ENCODE data around the gene MACROD1. TPM values are rescaled to one million over a fixed set of nuclear protein-coding genes. Genes with fewer than 3 reads are reported as not detected.
"Not testable (repeated sequence)": the region's sequence is repeated elsewhere in the genome, so short reads cannot be mapped to it uniquely, and the experiment has no call there.

MACROD1 gene
- total RNA-seq, 4 donors from 2014 or later: 30.6 to 45.0 (median 35.0) TPM

DNA sequence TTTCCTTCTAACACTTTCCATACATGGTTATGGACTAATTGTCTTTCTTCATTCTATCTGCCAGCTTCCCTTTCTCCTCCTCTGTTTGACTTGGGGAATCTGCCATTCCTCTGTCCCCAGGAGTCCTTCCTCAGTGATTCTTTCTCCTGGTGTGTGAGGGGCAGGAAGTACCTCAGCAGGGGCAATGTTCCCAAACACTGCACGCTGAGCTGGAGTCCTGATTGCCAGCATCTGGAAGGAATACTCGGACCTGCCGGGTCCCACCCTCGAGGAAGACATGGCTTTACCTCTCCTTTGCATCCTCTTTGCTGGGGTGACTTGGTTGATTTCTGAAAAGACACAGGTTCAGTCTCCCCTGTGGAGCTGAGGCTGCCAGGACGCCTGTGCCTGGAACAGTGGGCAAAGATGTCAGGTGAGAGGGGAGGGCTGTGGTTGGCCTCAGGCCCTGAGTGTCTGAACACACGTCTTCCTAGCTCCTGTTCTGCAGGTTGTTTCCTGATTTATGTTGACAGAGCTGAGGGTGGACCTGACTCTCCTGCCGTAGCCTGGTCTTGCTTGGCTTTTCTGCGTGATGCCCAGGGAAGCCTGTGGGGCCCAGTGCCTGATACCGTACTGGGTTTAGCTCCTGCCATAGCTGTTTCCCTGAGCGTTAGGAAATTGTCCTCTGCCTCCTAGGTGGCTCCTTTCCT lies 187.2 kb downstream of the MACROD1 start:
- no peak overlapping the region for H3K27ac ChIP-seq
- H3K36me3 ChIP-seq: peaks cover 0 to 21% (median 4%) of the 10 kb centered on the region in 3 donors
- no peak for DNase-seq (ENCODE audit: low spot score in 2 of 2)
- 70 to 73% methylated on average over 10 of the region's 10 CpGs for WGBS, 2 donors
- H3K4me3 ChIP-seq: no peak overlapping the region
- H3K4me1 ChIP-seq: peaks cover 0 to 25% (median 15%) of the 10 kb centered on the region in 4 donors
- H3K27me3 ChIP-seq: no peaks in the 10 kb centered on the region
- TF ChIP-seq POLR2A (IDR thresholded peaks at IDR 0.05) (no peak), EP300 (IDR thresholded peaks at IDR 0.05) (no peak)
- TF ChIP-seq, protein P1, sequence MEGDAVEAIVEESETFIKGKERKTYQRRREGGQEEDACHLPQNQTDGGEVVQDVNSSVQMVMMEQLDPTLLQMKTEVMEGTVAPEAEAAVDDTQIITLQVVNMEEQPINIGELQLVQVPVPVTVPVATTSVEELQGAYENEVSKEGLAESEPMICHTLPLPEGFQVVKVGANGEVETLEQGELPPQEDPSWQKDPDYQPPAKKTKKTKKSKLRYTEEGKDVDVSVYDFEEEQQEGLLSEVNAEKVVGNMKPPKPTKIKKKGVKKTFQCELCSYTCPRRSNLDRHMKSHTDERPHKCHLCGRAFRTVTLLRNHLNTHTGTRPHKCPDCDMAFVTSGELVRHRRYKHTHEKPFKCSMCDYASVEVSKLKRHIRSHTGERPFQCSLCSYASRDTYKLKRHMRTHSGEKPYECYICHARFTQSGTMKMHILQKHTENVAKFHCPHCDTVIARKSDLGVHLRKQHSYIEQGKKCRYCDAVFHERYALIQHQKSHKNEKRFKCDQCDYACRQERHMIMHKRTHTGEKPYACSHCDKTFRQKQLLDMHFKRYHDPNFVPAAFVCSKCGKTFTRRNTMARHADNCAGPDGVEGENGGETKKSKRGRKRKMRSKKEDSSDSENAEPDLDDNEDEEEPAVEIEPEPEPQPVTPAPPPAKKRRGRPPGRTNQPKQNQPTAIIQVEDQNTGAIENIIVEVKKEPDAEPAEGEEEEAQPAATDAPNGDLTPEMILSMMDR (IDR thresholded peaks at IDR 0.05): no peak
- no peaks in the 10 kb centered on the region for H3K9me3 ChIP-seq

DNA sequence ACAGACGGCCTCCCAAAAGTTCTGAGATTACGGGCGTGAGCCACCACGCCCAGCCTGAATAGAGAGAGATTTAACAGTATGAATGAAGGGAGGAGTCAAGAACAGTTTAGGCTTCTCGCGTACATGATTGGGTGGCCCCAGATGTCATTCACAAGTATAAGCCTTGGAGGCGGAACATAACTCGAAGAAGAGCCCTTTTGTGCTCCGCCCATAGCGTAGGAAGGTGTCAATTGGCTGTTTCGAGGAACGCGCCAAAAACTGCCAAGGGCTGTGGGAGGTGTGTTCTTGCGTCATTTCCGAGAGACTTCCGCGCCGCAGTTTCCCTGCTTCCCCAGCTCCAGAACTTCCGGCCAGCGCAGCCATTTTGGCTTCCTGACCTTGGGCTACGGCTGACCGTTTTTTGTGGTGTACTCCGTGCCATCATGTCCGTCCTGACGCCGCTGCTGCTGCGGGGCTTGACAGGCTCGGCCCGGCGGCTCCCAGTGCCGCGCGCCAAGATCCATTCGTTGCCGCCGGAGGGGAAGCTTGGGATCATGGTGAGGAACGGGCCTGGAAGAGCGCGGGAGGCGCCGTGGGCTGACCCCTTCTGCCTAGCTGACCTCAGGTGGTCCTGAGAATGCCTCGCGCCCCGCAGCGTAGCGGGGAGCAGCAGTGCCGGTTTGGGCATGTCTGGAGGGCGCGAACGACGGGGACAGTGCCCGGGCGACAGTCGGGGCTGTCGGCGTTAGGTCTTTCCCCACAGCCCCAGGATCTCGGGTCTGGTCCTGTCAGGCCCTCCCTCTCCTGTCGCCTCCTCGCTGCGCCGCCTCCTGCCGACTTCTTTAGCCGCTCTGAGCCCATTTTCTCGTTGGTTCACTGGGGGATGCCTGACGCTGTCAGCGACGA lies 191.4 kb downstream of the MACROD1 start, which contains the start of gene COX8A:
COX8A (plus strand) TSS at position 362 of the 885 bp plus-strand sequence; CDS start at position 423, 61 bp downstream.
- DNase-seq (ENCODE audit: low spot score in 2 of 2): peak; percentile 97 to 99
- peak within 1 kb of the TSS; percentile 83 to 98 (median 92) for H3K27ac ChIP-seq
- peaks cover 0 to 20% (median 4%) of the 10 kb centered on the region in 3 donors for H3K36me3 ChIP-seq
- peaks cover 0 to 25% (median 15%) of the 10 kb centered on the region in 4 donors for H3K4me1 ChIP-seq
- peak in 1 of 2 donors; percentile 54 for TF ChIP-seq POLR2A (IDR thresholded peaks at IDR 0.05)
- TF ChIP-seq, protein P1 (IDR thresholded peaks at IDR 0.05): peak in 2 of 5 experiments; percentile 7
- TF ChIP-seq EP300 (IDR thresholded peaks at IDR 0.05): peak; percentile 84 to 93
- peaks cover 0 to 13% of the 10 kb centered on the region in 2 donors for H3K27me3 ChIP-seq
- peak within 1 kb of the TSS; percentile 73 to 92 (median 87) for H3K4me3 ChIP-seq
- no peaks in the 10 kb centered on the region for H3K9me3 ChIP-seq
- 0 to 1% methylated on average over 24 to 40 of the region's 67 CpGs for WGBS, 2 donors

DNA sequence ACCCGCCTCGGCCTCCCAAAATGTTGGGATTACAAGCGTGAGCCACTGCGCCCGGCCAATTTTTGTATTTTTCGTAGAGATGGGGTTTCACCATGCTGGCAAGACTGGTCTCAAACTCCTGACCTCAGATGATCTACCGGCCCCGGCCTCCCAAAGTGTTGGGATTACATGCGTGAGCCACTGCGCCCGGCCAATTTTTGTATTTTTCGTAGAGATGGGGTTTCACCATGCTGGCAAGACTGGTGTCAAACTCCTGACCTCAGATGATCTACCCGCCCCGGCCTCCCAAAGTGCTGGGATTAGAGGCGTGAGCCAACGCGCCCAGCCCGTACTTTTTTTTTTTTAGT lies 192.0 kb downstream of the MACROD1 start:
- Histone ChIP-seq H3K27me3 (peaks cover 0 to 15% of the 10 kb centered on the region in 2 donors), H3K4me1 (peaks cover 0 to 25% (median 15%) of the 10 kb centered on the region in 4 donors), H3K4me3 (peak overlapping the region in 1 of 4 donors; percentile 84), H3K27ac (peak overlapping the region in 2 of 4 donors; percentile 96 to 98), H3K36me3 (peaks cover 0 to 13% (median 4%) of the 10 kb centered on the region in 3 donors)
- not testable (repeated sequence) for H3K9me3 ChIP-seq; DNase-seq (ENCODE audit: low spot score in 2 of 2)
- WGBS, 2 donors: 69 to 71% methylated on average over 18 of the region's 18 CpGs

DNA sequence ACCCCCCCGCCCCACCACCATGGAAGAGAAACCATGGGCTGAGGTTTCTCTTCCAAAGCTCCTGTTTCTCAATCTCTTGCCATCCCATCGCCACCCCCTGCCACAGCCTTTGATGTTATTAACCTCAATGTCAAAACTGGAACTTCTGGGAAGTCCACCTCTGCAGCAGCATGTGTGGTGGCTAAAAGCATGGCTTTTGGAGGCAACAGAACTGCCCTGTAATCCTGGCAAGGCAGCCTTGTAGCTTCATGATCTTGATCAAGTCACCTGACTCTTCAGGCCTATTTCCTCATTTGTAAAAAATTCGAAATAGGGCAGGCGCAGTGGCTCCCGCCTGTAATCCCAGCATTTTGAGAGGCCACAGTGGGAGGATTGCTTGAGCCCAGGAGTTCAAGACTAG lies 195.0 kb downstream of the MACROD1 start:
- H3K27ac ChIP-seq: no peak overlapping the region
- peaks cover 0 to 3% (median 0%) of the 10 kb centered on the region in 3 donors for H3K36me3 ChIP-seq
- H3K9me3 ChIP-seq: no peaks in the 10 kb centered on the region
- DNase-seq (ENCODE audit: low spot score in 2 of 2): no peak
- H3K4me3 ChIP-seq: no peak overlapping the region
- peaks cover 0 to 11% (median 8%) of the 10 kb centered on the region in 4 donors for H3K4me1 ChIP-seq
- TF ChIP-seq EP300 (IDR thresholded peaks at IDR 0.05): no peak
- no peak for TF ChIP-seq POLR2A (IDR thresholded peaks at IDR 0.05)
- TF ChIP-seq, protein P1 (IDR thresholded peaks at IDR 0.05): no peak
- H3K27me3 ChIP-seq: peaks cover 0 to 18% of the 10 kb centered on the region in 2 donors
- 68 to 82% methylated on average over 5 of the region's 5 CpGs for WGBS, 2 donors

DNA sequence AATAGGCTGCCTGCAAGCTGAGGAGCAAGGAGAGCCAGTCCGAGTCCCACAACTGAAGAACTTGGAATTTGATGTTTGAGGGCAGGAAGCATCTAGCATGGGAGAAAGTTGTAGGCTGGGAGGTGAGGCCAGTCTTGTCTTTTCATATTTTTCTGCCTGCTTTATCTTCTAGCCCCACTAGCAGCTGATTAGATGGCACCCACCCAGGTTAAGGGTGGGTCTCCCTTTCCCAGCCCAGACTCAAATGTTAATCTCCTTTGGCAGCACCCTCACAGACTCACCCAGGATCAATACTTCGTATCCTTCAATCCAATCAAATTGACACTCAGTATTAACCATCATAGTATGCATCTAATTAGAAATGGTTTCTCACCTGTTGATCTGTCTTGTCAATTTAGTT lies 196.5 kb downstream of the MACROD1 start:
- Histone ChIP-seq H3K36me3 (no peaks in the 10 kb centered on the region), H3K4me1 (peaks cover 0 to 3% (median 0%) of the 10 kb centered on the region in 4 donors), H3K9me3 (no peaks in the 10 kb centered on the region), H3K27me3 (peaks cover 0 to 21% of the 10 kb centered on the region in 2 donors), H3K27ac (no peak overlapping the region), H3K4me3 (no peak overlapping the region)
- TF ChIP-seq, protein P1 (IDR thresholded peaks at IDR 0.05): no peak
- TF ChIP-seq POLR2A (IDR thresholded peaks at IDR 0.05) (no peak), EP300 (IDR thresholded peaks at IDR 0.05) (no peak)
- 85 to 91% methylated on average over 2 of the region's 2 CpGs for WGBS, 2 donors
- DNase-seq (ENCODE audit: low spot score in 2 of 2): no peak
